ENCODE measurements around the gene CUL9. TPM values are rescaled to one million over a fixed set of nuclear protein-coding genes. Genes with fewer than 3 reads are reported as not detected.

The CUL9 gene
- total RNA-seq, 1 experiment from 2014 or later = 30.4 TPM

DNA sequence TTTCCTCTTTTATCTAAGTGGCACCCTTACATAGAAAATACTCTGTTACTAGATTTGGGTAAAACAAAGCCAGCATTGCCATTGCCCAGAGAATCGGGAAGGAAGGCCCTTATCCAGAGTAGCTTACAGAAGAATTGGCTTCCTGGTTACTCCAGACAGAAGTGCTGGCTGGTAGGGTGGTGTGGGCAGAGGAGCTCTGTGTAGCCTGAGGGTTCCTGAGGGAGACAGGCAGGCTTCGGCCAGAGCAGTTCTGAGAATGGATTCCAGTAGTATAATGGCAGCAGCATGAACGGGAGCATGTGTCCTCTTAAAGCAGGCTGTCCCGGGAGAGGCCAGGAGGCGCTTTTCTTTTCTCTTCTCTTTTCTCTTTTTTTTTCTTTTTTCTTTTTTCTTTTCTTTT, 11.9 kb downstream of the CUL9 start:
- Histone ChIP-seq H3K9me2 (replicated peaks; ENCODE audit: low read length) (no peaks in the 10 kb centered on the region), H3K4me2 (ENCODE audit: low read length) (no peak overlapping the region), H4K20me1 (ENCODE audit: low read length) (no peaks in the 10 kb centered on the region), H3F3A (ENCODE audit: low read length, unreplicated experiment) (no peaks in the 10 kb centered on the region), H2AFZ (ENCODE audit: low read length) (no peak overlapping the region), H3K9me3 (ENCODE audit: low read length) (no peaks in the 10 kb centered on the region), H3K36me3 (ENCODE audit: low read depth, low read length) (peaks cover 3% of the 10 kb centered on the region), H3K79me2 (ENCODE audit: low read length) (no peaks in the 10 kb centered on the region), H3K9ac (ENCODE audit: low read length) (no peak overlapping the region), H3K4me1 (ENCODE audit: insufficient read depth, low read length) (no peaks in the 10 kb centered on the region), H3K27me3 (ENCODE audit: low read length) (no peaks in the 10 kb centered on the region), H3K4me3 (ENCODE audit: low read length) (no peak overlapping the region), H3K27ac (ENCODE audit: low read length) (no peak overlapping the region)
- DNase-seq (no peak), ATAC-seq (no peak)
- no TSS peak for BruUV-seq (replicated peaks)
- POLR2A ChIA-PET (ENCODE audit: unreplicated experiment) = no interaction called here
- TF ChIP-seq, protein P1, sequence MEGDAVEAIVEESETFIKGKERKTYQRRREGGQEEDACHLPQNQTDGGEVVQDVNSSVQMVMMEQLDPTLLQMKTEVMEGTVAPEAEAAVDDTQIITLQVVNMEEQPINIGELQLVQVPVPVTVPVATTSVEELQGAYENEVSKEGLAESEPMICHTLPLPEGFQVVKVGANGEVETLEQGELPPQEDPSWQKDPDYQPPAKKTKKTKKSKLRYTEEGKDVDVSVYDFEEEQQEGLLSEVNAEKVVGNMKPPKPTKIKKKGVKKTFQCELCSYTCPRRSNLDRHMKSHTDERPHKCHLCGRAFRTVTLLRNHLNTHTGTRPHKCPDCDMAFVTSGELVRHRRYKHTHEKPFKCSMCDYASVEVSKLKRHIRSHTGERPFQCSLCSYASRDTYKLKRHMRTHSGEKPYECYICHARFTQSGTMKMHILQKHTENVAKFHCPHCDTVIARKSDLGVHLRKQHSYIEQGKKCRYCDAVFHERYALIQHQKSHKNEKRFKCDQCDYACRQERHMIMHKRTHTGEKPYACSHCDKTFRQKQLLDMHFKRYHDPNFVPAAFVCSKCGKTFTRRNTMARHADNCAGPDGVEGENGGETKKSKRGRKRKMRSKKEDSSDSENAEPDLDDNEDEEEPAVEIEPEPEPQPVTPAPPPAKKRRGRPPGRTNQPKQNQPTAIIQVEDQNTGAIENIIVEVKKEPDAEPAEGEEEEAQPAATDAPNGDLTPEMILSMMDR (conservative IDR thresholded peaks at IDR 0.05; ENCODE audit: low read depth, low read length) = no peak
- no peak for TF ChIP-seq EZH2 (IDR thresholded peaks at IDR 0.05; ENCODE audit: low read length, unreplicated experiment)
- no peak for TF ChIP-seq EZH2phosphoT487 (IDR thresholded peaks at IDR 0.05; ENCODE audit: borderline replicate concordance, low read length)
- intact Hi-C loops (cut with micrococcal nuclease) = no loop called here
- CTCF ChIA-PET = no interaction called here

DNA sequence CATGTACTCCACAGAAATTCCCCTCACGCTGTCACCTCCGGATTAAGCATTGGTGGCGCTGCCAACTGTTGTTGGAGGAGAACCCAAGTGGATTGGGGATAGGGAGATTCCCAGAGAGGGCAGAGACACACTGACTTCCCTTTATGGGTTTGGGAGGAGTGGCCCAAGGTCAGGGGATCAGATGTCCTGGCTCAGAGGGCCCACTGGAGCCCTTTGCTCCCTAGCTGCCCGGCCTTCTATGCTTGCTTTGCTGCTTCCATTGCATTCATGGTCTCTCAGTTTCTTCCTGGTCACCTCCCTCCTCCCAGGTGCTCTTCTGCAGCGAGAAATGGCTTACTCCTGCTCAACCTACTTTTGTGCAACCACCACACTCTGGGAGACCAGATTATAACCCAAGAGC, 14.3 kb downstream of the CUL9 start:
- CTCF ChIA-PET = no interaction called here
- no peak overlapping the region for H3K4me2 ChIP-seq (ENCODE audit: low read length)
- no peak overlapping the region for H3K4me3 ChIP-seq (ENCODE audit: low read length)
- no peaks in the 10 kb centered on the region for H3K27me3 ChIP-seq (ENCODE audit: low read length)
- ATAC-seq (no peak), DNase-seq (no peak)
- no peaks in the 10 kb centered on the region for H4K20me1 ChIP-seq (ENCODE audit: low read length)
- TF ChIP-seq, protein P1 (conservative IDR thresholded peaks at IDR 0.05; ENCODE audit: low read depth, low read length) = no peak
- TF ChIP-seq EZH2 (IDR thresholded peaks at IDR 0.05; ENCODE audit: low read length, unreplicated experiment) (no peak), EZH2phosphoT487 (IDR thresholded peaks at IDR 0.05; ENCODE audit: borderline replicate concordance, low read length) (no peak)
- no peaks in the 10 kb centered on the region for H3K9me2 ChIP-seq (replicated peaks; ENCODE audit: low read length)
- H3K4me1 ChIP-seq (ENCODE audit: insufficient read depth, low read length) = no peaks in the 10 kb centered on the region
- no TSS peak for BruUV-seq (replicated peaks)
- peaks cover 3% of the 10 kb centered on the region for H3K36me3 ChIP-seq (ENCODE audit: low read depth, low read length)
- no peak overlapping the region for H3K9ac ChIP-seq (ENCODE audit: low read length)
- no peaks in the 10 kb centered on the region for H3K9me3 ChIP-seq (ENCODE audit: low read length)
- intact Hi-C loops (cut with micrococcal nuclease) = no loop called here
- no peak overlapping the region for H2AFZ ChIP-seq (ENCODE audit: low read length)
- no peak overlapping the region for H3K27ac ChIP-seq (ENCODE audit: low read length)
- POLR2A ChIA-PET (ENCODE audit: unreplicated experiment) = no interaction called here
- no peaks in the 10 kb centered on the region for H3K79me2 ChIP-seq (ENCODE audit: low read length)
- H3F3A ChIP-seq (ENCODE audit: low read length, unreplicated experiment) = no peaks in the 10 kb centered on the region

GRCh38 chr6:43199912-43200311, 17.9 kb downstream of the CUL9 start:
- H3F3A ChIP-seq (ENCODE audit: low read length, unreplicated experiment) = no peaks in the 10 kb centered on the region
- peaks cover 3% of the 10 kb centered on the region for H3K36me3 ChIP-seq (ENCODE audit: low read depth, low read length)
- H3K9me3 ChIP-seq (ENCODE audit: low read length) = no peaks in the 10 kb centered on the region
- TF ChIP-seq EZH2phosphoT487 (IDR thresholded peaks at IDR 0.05; ENCODE audit: borderline replicate concordance, low read length) (no peak), EZH2 (IDR thresholded peaks at IDR 0.05; ENCODE audit: low read length, unreplicated experiment) (no peak)
- TF ChIP-seq, protein P1 (conservative IDR thresholded peaks at IDR 0.05; ENCODE audit: low read depth, low read length) = no peak
- ATAC-seq = no peak
- BruUV-seq (replicated peaks) = no TSS peak
- H3K27ac ChIP-seq (ENCODE audit: low read length) = no peak overlapping the region
- CTCF ChIA-PET = no interaction called here
- H3K27me3 ChIP-seq (ENCODE audit: low read length) = no peaks in the 10 kb centered on the region
- intact Hi-C loops (cut with micrococcal nuclease) = no loop called here
- no peaks in the 10 kb centered on the region for H3K9me2 ChIP-seq (replicated peaks; ENCODE audit: low read length)
- H3K9ac ChIP-seq (ENCODE audit: low read length) = no peak overlapping the region
- no peak overlapping the region for H3K4me2 ChIP-seq (ENCODE audit: low read length)
- H3K4me1 ChIP-seq (ENCODE audit: insufficient read depth, low read length) = no peaks in the 10 kb centered on the region
- DNase-seq = no peak
- H2AFZ ChIP-seq (ENCODE audit: low read length) = no peak overlapping the region
- POLR2A ChIA-PET (ENCODE audit: unreplicated experiment) = no interaction called here
- H3K4me3 ChIP-seq (ENCODE audit: low read length) = no peak overlapping the region
- no peaks in the 10 kb centered on the region for H4K20me1 ChIP-seq (ENCODE audit: low read length)
- no peaks in the 10 kb centered on the region for H3K79me2 ChIP-seq (ENCODE audit: low read length)
